Smooth muscle cell (in vitro differentiated cells): ENCODE measurements around the gene LRP1. TPM values are rescaled to one million over a fixed set of nuclear protein-coding genes. Genes with fewer than 3 reads are reported as not detected.
A peak's percentile ranks its signal among the peaks of the same experiment; 100 is the strongest.

Experiments used
- DNase-seq: peaks from one replicate; lab custom pipeline; 2025; ENCODE audit not compliant: unreplicated experiment; lab: John Stamatoyannopoulos, UW
- H2AFZ ChIP-seq: fragments of 200-600 bp; sonication (generic); 2 replicates; pipeline ENCODE4 v1.6.0; 2016; ENCODE audit warnings: antibody characterized with exemption, low read depth, mild to moderate bottlenecking
- H3F3A ChIP-seq: fragments of 200-600 bp; sonication (generic); 2 replicates; pipeline ENCODE4 v1.6.0; 2017; ENCODE audit warnings: antibody characterized with exemption, low read depth
- H3K27ac ChIP-seq: fragments of 200-600 bp; sonication (generic); 2 replicates; pipeline ENCODE4 v1.5.1; 2016; ENCODE audit warnings: low read depth, mild to moderate bottlenecking
- H3K27me3 ChIP-seq: fragments of 200-600 bp; sonication (generic); 2 replicates; pipeline ENCODE4 v1.6.1; 2016; ENCODE audit warnings: low read depth, mild to moderate bottlenecking
- H3K36me3 ChIP-seq: fragments of 200-600 bp; sonication (generic); 2 replicates; pipeline ENCODE4 v1.5.1; 2016; ENCODE audit warnings: low read depth
- H3K4me1 ChIP-seq: fragments of 200-600 bp; sonication (generic); 2 replicates; pipeline ENCODE4 v1.5.1; 2016; ENCODE audit warnings: low read depth
- H3K4me2 ChIP-seq: fragments of 200-600 bp; sonication (generic); 2 replicates; pipeline ENCODE4 v1.6.0; 2016; ENCODE audit warnings: mild to moderate bottlenecking
- H3K4me3 ChIP-seq: fragments of 200-600 bp; sonication (generic); 2 replicates; pipeline ENCODE4 v1.5.1; 2016; ENCODE audit warnings: mild to moderate bottlenecking
- H3K79me2 ChIP-seq: fragments of 200-600 bp; sonication (generic); 2 replicates; pipeline ENCODE4 v1.6.0; 2016; ENCODE audit warnings: low read depth, mild to moderate bottlenecking
- H3K9ac ChIP-seq: fragments of 200-600 bp; sonication (generic); 2 replicates; pipeline ENCODE4 v1.6.0; 2016; ENCODE audit warnings: low read depth
- H3K9me3 ChIP-seq: fragments of 200-600 bp; sonication (generic); replicated peaks from 2 replicates; pipeline ENCODE4 v1.5.1; 2016; ENCODE audit warnings: low read depth
- H4K20me1 ChIP-seq: fragments of 200-600 bp; sonication (generic); 2 replicates; pipeline ENCODE4 v1.6.0; 2016; ENCODE audit warnings: low read depth
- WGBS: methylation state at CpG from one replicate; pipeline ENCODE4 v1.1.7; 2016; ENCODE audit warnings: low lambda C conversion rate; 5-methylcytosine and 5-hydroxymethylcytosine counted together
- polyA plus RNA-seq: library from polyadenylated mRNA; unstranded; fragments of >200 nt; fragmentation: Nextera tagmentation; extraction: Ambion mirVana; gene quantifications from 2 replicates; pipeline ENCODE4 v1.2.1, GENCODE V29; 2016
- total RNA-seq: library from RNA; depleted of rRNA; stranded (reverse); fragments of >200 nt; gene quantifications from 2 replicates; pipeline ENCODE4 v1.2.3, GENCODE V29; 2014
- TF ChIP-seq, protein P1 (sequence below): fragments of 200-600 bp; sonication (generic); IDR thresholded peaks from 2 replicates; pipeline ENCODE4 v1.5.1; 2017; ENCODE audit warnings: borderline replicate concordance, mild to moderate bottlenecking, antibody characterized with exemption; ENCODE audit not compliant: insufficient read depth, poor library complexity, severe bottlenecking

LRP1 gene
- total and polyA plus RNA-seq, 2 experiments from 2014 or later, result 75.3 to 95.4 TPM

DNA sequence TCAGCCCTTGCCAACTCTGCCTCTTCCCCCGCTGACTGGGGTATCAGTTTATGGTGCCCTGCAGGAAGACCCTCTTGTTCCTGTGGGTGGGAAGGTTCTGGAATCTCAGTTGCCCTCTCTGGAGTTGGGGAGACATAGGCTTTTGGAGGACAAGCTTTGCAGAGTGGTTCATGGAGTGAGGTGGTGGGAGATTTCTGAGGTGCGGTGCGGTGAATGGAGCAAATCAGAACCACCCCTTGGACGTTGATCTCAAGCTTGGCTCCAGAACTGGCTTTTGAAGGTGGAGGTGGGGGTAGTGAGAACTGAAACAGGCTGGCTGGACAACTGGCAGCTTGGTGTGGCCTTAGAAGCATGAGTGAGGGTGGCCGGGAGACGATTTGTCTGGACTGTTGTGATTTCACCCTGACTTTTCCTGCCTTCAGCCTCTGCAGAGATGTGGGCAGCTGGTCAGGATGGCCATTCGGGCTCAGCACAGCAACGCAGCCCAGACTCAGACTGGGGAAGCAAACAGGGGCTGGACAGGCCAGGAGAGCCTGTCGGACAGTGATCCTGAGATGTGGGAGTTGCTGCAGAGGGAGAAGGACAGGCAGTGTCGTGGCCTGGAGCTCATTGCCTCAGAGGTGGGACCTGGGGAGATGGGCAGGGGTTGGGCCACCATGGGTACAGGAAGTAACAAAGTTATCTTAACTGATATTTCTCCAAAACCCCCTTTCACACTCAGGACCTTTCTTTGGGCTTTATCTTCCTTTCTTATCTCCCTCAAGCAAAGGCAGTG is 102.3 kb downstream of the LRP1 start:
- peaks cover 13% of the 10 kb centered on the region for H3K79me2 ChIP-seq
- no peaks in the 10 kb centered on the region for H3K36me3 ChIP-seq
- H4K20me1 ChIP-seq, result peaks cover 48% of the 10 kb centered on the region
- peaks cover 28% of the 10 kb centered on the region for H3F3A ChIP-seq
- WGBS, result 39% methylated on average over 10 of the region's 10 CpGs
- TF ChIP-seq, protein P1, sequence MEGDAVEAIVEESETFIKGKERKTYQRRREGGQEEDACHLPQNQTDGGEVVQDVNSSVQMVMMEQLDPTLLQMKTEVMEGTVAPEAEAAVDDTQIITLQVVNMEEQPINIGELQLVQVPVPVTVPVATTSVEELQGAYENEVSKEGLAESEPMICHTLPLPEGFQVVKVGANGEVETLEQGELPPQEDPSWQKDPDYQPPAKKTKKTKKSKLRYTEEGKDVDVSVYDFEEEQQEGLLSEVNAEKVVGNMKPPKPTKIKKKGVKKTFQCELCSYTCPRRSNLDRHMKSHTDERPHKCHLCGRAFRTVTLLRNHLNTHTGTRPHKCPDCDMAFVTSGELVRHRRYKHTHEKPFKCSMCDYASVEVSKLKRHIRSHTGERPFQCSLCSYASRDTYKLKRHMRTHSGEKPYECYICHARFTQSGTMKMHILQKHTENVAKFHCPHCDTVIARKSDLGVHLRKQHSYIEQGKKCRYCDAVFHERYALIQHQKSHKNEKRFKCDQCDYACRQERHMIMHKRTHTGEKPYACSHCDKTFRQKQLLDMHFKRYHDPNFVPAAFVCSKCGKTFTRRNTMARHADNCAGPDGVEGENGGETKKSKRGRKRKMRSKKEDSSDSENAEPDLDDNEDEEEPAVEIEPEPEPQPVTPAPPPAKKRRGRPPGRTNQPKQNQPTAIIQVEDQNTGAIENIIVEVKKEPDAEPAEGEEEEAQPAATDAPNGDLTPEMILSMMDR, result no peak
- peak overlapping the region; percentile 84 for H3K4me2 ChIP-seq
- peak overlapping the region; percentile 93 for H3K9ac ChIP-seq
- H3K9me3 ChIP-seq, result no peaks in the 10 kb centered on the region
- DNase-seq, result no peak
- H2AFZ ChIP-seq, result no peak overlapping the region
- H3K27me3 ChIP-seq, result peaks cover 16% of the 10 kb centered on the region
- H3K4me1 ChIP-seq, result peaks cover 36% of the 10 kb centered on the region
- peak overlapping the region; percentile 57 for H3K4me3 ChIP-seq
- H3K27ac ChIP-seq, result peak overlapping the region; percentile 95

DNA sequence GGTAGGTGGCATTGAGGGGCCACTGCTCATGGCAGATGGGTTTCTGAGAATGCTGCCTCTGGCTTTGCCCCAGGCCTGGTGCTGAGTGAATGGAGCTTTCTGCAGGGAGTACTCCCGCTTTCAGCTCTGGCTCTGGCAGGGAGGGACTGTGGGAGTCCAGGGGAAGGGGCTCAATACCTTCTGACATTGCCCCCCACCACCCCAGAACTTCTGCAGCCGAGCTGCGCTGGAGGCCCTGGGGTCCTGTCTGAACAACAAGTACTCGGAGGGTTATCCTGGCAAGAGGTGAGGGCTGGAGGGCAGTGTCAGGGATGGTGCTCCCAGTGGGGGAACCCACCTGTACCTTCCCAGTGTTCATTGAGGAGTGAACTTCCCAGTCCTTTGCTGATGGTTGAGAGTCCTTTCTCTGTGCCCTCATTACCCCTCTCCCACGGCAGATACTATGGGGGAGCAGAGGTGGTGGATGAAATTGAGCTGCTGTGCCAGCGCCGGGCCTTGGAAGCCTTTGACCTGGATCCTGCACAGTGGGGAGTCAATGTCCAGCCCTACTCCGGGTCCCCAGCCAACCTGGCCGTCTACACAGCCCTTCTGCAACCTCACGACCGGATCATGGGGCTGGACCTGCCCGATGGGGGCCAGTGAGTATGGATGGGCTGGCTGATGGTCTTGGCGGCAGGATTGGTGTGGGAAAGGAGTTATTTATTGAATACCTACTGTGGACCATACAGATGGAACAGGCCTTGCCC is 103.2 kb downstream of the LRP1 start:
- peak overlapping the region; percentile 84 for H3K4me2 ChIP-seq
- peaks cover 52% of the 10 kb centered on the region for H4K20me1 ChIP-seq
- 95% methylated on average over 12 of the region's 13 CpGs for WGBS
- no peaks in the 10 kb centered on the region for H3K9me3 ChIP-seq
- no peak overlapping the region for H2AFZ ChIP-seq
- no peak for DNase-seq
- no peak overlapping the region for H3K27ac ChIP-seq
- peaks cover 7% of the 10 kb centered on the region for H3K27me3 ChIP-seq
- H3K79me2 ChIP-seq, result peaks cover 13% of the 10 kb centered on the region
- H3K4me3 ChIP-seq, result peak overlapping the region; percentile 57
- H3K9ac ChIP-seq, result peak overlapping the region; percentile 93
- no peaks in the 10 kb centered on the region for H3K36me3 ChIP-seq
- H3F3A ChIP-seq, result peaks cover 28% of the 10 kb centered on the region
- TF ChIP-seq, protein P1, result no peak
- peaks cover 33% of the 10 kb centered on the region for H3K4me1 ChIP-seq

DNA sequence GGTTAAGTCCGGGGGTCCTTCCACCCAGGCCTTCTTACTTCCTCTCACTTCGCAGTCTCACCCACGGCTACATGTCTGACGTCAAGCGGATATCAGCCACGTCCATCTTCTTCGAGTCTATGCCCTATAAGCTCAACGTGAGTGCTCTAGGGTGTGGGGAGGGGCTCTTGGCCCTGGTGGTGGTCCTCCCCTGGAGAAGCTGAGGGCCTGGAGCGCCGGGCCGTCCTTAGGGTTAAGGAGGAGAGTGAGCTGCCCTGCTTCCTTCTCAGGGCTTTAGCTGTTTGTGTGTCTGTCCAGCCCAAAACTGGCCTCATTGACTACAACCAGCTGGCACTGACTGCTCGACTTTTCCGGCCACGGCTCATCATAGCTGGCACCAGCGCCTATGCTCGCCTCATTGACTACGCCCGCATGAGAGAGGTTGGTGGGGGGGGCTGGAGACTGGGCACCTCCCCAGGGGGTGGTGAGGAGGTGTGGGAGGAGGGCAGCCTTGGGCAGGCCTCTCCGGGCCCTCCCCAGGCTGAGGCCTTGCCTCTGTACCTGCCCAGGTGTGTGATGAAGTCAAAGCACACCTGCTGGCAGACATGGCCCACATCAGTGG is 104.0 kb downstream of the LRP1 start:
- Histone ChIP-seq H3K27ac (no peak overlapping the region), H3K4me1 (peaks cover 24% of the 10 kb centered on the region), H3K4me2 (no peak overlapping the region), H3K27me3 (no peaks in the 10 kb centered on the region), H2AFZ (no peak overlapping the region), H4K20me1 (peaks cover 53% of the 10 kb centered on the region), H3K4me3 (no peak overlapping the region), H3K9ac (no peak overlapping the region), H3K36me3 (no peaks in the 10 kb centered on the region), H3K79me2 (peaks cover 13% of the 10 kb centered on the region), H3K9me3 (no peaks in the 10 kb centered on the region), H3F3A (peaks cover 35% of the 10 kb centered on the region)
- DNase-seq, result no peak
- TF ChIP-seq, protein P1, result no peak
- WGBS, result 96% methylated on average over 19 of the region's 19 CpGs
